ENCODE results near the gene POM121L2. TPM values are rescaled to one million over a fixed set of nuclear protein-coding genes. Genes with fewer than 3 reads are reported as not detected.
"Not testable (repeated sequence)": the region's sequence is repeated elsewhere in the genome, so short reads cannot be mapped to it uniquely, and the experiment has no call there.

POM121L2 gene
- total and polyA plus RNA-seq, 11 donors: not detected

GRCh38 chr6:27267857-27268434 is 44.1 kb downstream of the POM121L2 start:
- no peaks in the 10 kb centered on the region for H3K4me1 ChIP-seq
- no peaks in the 10 kb centered on the region for H3K36me3 ChIP-seq
- no peak for ATAC-seq
- H3K9me3 ChIP-seq: no peaks in the 10 kb centered on the region
- no peak for DNase-seq
- TF ChIP-seq CTCF (IDR thresholded peaks at IDR 0.05): no peak
- TF ChIP-seq POLR2A (IDR thresholded peaks at IDR 0.05): no peak
- peaks cover 0 to 95% (median 51%) of the 10 kb centered on the region in 9 donors for H3K27me3 ChIP-seq
- 6 to 30% (median 10%) methylated on average over 21 to 22 of the region's 22 CpGs for WGBS, 4 donors
- H3K4me3 ChIP-seq: no peak overlapping the region
- H3K27ac ChIP-seq: no peak overlapping the region
- intact Hi-C loops (cut with DNase I): no loop called here

GRCh38 chr6:27267003-27267402 is 45.1 kb downstream of the POM121L2 start:
- ATAC-seq; H3K36me3 ChIP-seq; H3K4me3 ChIP-seq; H3K27ac ChIP-seq; DNase-seq; H3K4me1 ChIP-seq; intact Hi-C loops (cut with DNase I); H3K9me3 ChIP-seq: not testable (repeated sequence)
- peaks cover 0 to 95% (median 46%) of the 10 kb centered on the region in 9 donors for H3K27me3 ChIP-seq
- WGBS, 4 donors: 83 to 90% (median 87%) methylated on average over 3 of the region's 3 CpGs

GRCh38 chr6:27263886-27264285 is 48.2 kb downstream of the POM121L2 start:
- H3K27ac ChIP-seq: no peak overlapping the region
- H3K4me3 ChIP-seq: no peak overlapping the region
- ATAC-seq (no peak), DNase-seq (no peak)
- no peaks in the 10 kb centered on the region for H3K36me3 ChIP-seq
- TF ChIP-seq POLR2A (IDR thresholded peaks at IDR 0.05): no peak
- TF ChIP-seq CTCF (IDR thresholded peaks at IDR 0.05): no peak
- H3K9me3 ChIP-seq: no peaks in the 10 kb centered on the region
- 57 to 69% (median 63%) methylated on average over 8 of the region's 8 CpGs for WGBS, 4 donors
- H3K27me3 ChIP-seq: peaks cover 9 to 99% (median 62%) of the 10 kb centered on the region in 9 donors
- H3K4me1 ChIP-seq: no peaks in the 10 kb centered on the region
- intact Hi-C loops (cut with DNase I): no loop called here

GRCh38 chr6:27260836-27261375 is 51.2 kb downstream of the POM121L2 start:
- H3K27me3 ChIP-seq: peaks cover 9 to 99% (median 45%) of the 10 kb centered on the region in 9 donors
- no peak overlapping the region for H3K27ac ChIP-seq
- ATAC-seq (no peak), DNase-seq (no peak)
- intact Hi-C loops (cut with DNase I): no loop called here
- WGBS, 4 donors: 4 to 8% (median 8%) methylated on average over 30 of the region's 30 CpGs
- no peaks in the 10 kb centered on the region for H3K9me3 ChIP-seq
- no peaks in the 10 kb centered on the region for H3K36me3 ChIP-seq
- no peak overlapping the region for H3K4me3 ChIP-seq
- TF ChIP-seq POLR2A (IDR thresholded peaks at IDR 0.05) (no peak), CTCF (IDR thresholded peaks at IDR 0.05) (no peak)
- H3K4me1 ChIP-seq: no peaks in the 10 kb centered on the region

- DNase-seq: no peak
- Histone ChIP-seq H3K4me3 (no peak overlapping the region), H3K4me1 (no peaks in the 10 kb centered on the region), H3K36me3 (no peaks in the 10 kb centered on the region), H3K27ac (no peak overlapping the region), H3K9me3 (no peaks in the 10 kb centered on the region), H3K27me3 (peaks cover 9 to 96% (median 45%) of the 10 kb centered on the region in 9 donors)
- no peak for ATAC-seq
- no peak for TF ChIP-seq CTCF (IDR thresholded peaks at IDR 0.05)
- no peak for TF ChIP-seq POLR2A (IDR thresholded peaks at IDR 0.05)
- WGBS, 4 donors: 4 to 6% (median 6%) methylated on average over 21 of the region's 21 CpGs
- intact Hi-C loops (cut with DNase I): no loop called here
Measured at GRCh38 chr6:27260369-27260768, 51.7 kb downstream of the POM121L2 start.

Data from heart left ventricle (tissue), 16 donors.